ENCODE results near the gene PCNX1.

The PCNX1 gene

DNA sequence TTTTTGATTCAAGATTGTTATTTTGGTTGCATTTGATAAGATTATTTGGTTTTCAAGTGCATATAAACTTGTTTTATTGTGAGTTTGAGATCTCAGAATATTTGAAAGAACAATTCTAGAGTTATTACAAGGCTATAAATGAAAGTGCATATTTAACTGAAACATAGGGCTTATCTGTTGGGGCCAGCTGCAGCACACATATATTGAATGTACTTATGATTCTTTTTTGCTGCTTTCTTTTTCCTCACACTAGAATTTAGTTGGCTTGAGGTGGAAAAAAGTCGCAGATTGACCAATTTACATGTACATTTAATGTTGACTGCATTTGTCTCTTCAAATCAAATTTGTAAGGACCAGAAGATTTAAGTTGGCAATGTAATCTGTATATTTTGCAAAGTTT, 88.0 kb downstream of the PCNX1 start:
- Histone ChIP-seq H3K27ac (ENCODE audit: low read depth, low read length) (no peak overlapping the region), H3F3A (ENCODE audit: insufficient read depth) (peaks cover 4% of the 10 kb centered on the region; the same call in 1 of the 2 replicates), H3K4me3 (ENCODE audit: insufficient read depth, low read length, poor library complexity, severe bottlenecking) (no peak overlapping the region), H3K9me2 (replicated peaks; ENCODE audit: insufficient read depth, low read length) (no peaks in the 10 kb centered on the region), H3K27me3 (ENCODE audit: low read length) (no peaks in the 10 kb centered on the region), H2AFZ (ENCODE audit: low read depth, low read length, severe bottlenecking) (no peak overlapping the region), H3K36me3 (ENCODE audit: low read length) (no peaks in the 10 kb centered on the region), H3K79me2 (ENCODE audit: insufficient read depth, low read length) (no peaks in the 10 kb centered on the region), H3K9ac (ENCODE audit: low read length) (no peak overlapping the region), H3K9me3 (ENCODE audit: insufficient read depth, low read length) (no peaks in the 10 kb centered on the region), H3K4me2 (ENCODE audit: low read depth, low read length, poor library complexity, severe bottlenecking) (no peak overlapping the region), H4K20me1 (ENCODE audit: low read depth, low read length) (no peaks in the 10 kb centered on the region)
- TF ChIP-seq CTCF (IDR thresholded peaks at IDR 0.05; ENCODE audit: insufficient read depth, low read length, poor library complexity, severe bottlenecking) (no peak), EZH2phosphoT487 (conservative IDR thresholded peaks at IDR 0.05; ENCODE audit: low read length) (no peak)

- H3K9me3 ChIP-seq (ENCODE audit: insufficient read depth, low read length), result no peaks in the 10 kb centered on the region
These were observed 88.4 kb downstream of the PCNX1 start for GRCh38 chr14:70995671-70996070.

GRCh38 chr14:70999117-70999516, 91.9 kb downstream of the PCNX1 start:
- H3K79me2 ChIP-seq (ENCODE audit: insufficient read depth, low read length), result no peaks in the 10 kb centered on the region
- H3K9ac ChIP-seq (ENCODE audit: low read length), result no peak overlapping the region
- no peaks in the 10 kb centered on the region for H3K27me3 ChIP-seq (ENCODE audit: low read length)
- H2AFZ ChIP-seq (ENCODE audit: low read depth, low read length, severe bottlenecking), result no peak overlapping the region
- peaks cover 4% of the 10 kb centered on the region; the same call in 1 of the 2 replicates for H3F3A ChIP-seq (ENCODE audit: insufficient read depth)
- H4K20me1 ChIP-seq (ENCODE audit: low read depth, low read length), result no peaks in the 10 kb centered on the region
- H3K9me3 ChIP-seq (ENCODE audit: insufficient read depth, low read length), result no peaks in the 10 kb centered on the region
- H3K9me2 ChIP-seq (replicated peaks; ENCODE audit: insufficient read depth, low read length), result no peaks in the 10 kb centered on the region
- H3K4me2 ChIP-seq (ENCODE audit: low read depth, low read length, poor library complexity, severe bottlenecking), result no peak overlapping the region
- no peak overlapping the region for H3K27ac ChIP-seq (ENCODE audit: low read depth, low read length)
- no peak overlapping the region for H3K4me3 ChIP-seq (ENCODE audit: insufficient read depth, low read length, poor library complexity, severe bottlenecking)
- no peaks in the 10 kb centered on the region for H3K36me3 ChIP-seq (ENCODE audit: low read length)
- TF ChIP-seq EZH2phosphoT487 (conservative IDR thresholded peaks at IDR 0.05; ENCODE audit: low read length) (no peak), CTCF (IDR thresholded peaks at IDR 0.05; ENCODE audit: insufficient read depth, low read length, poor library complexity, severe bottlenecking) (no peak)

More at GRCh38 chr14:70995671-70996070, 88.4 kb downstream of the PCNX1 start:
- TF ChIP-seq CTCF (IDR thresholded peaks at IDR 0.05; ENCODE audit: insufficient read depth, low read length, poor library complexity, severe bottlenecking), result no peak
- no peak for TF ChIP-seq EZH2phosphoT487 (conservative IDR thresholded peaks at IDR 0.05; ENCODE audit: low read length)
- Histone ChIP-seq H4K20me1 (ENCODE audit: low read depth, low read length) (no peaks in the 10 kb centered on the region), H3F3A (ENCODE audit: insufficient read depth) (peaks cover 4% of the 10 kb centered on the region; the same call in 1 of the 2 replicates), H3K4me2 (ENCODE audit: low read depth, low read length, poor library complexity, severe bottlenecking) (no peak overlapping the region), H3K9me2 (replicated peaks; ENCODE audit: insufficient read depth, low read length) (no peaks in the 10 kb centered on the region), H2AFZ (ENCODE audit: low read depth, low read length, severe bottlenecking) (no peak overlapping the region), H3K4me3 (ENCODE audit: insufficient read depth, low read length, poor library complexity, severe bottlenecking) (no peak overlapping the region), H3K27ac (ENCODE audit: low read depth, low read length) (no peak overlapping the region), H3K9ac (ENCODE audit: low read length) (no peak overlapping the region), H3K79me2 (ENCODE audit: insufficient read depth, low read length) (no peaks in the 10 kb centered on the region), H3K36me3 (ENCODE audit: low read length) (no peaks in the 10 kb centered on the region), H3K27me3 (ENCODE audit: low read length) (no peaks in the 10 kb centered on the region)

Measured in SU-DHL-6 (cell line).